Upper lobe of left lung (tissue), 6 donors: ENCODE data around the gene GNAI2. TPM values are rescaled to one million over a fixed set of nuclear protein-coding genes. Genes with fewer than 3 reads are reported as not detected.

Source experiments
- ATAC-seq, 2 donors: fragments of 200-7000 bp; cut with Tn5 transposase; one replicate each; pipeline ENCODE4 v1.9.1; 2022; ENCODE audit warnings: mild to moderate bottlenecking in 2 of 2, moderate library complexity in 2 of 2; ENCODE audit not compliant: low FRiP score in 2 of 2
- DNase-seq, 2 donors: peaks; one replicate each; pipeline ENCODE4 v3.0.0-alpha.2; 2019 to 2020
- H3K27ac ChIP-seq, 4 donors: fragments of 200-600 bp; sonication (generic); one replicate each; pipeline ENCODE4 v1.5.1; 2016 to 2019
- H3K27me3 ChIP-seq, 4 donors: fragments of 200-600 bp; sonication (generic); one replicate each; pipeline ENCODE4 v1.5.1; 2017 to 2019
- H3K36me3 ChIP-seq, 4 donors: fragments of 200-600 bp; sonication (generic); one replicate each; pipeline ENCODE4 v1.5.1; 2016 to 2019
- H3K4me1 ChIP-seq, 4 donors: fragments of 200-600 bp; sonication (generic); one replicate each; pipeline ENCODE4 v1.5.1; 2018 to 2019
- H3K4me3 ChIP-seq, 4 donors: fragments of 200-600 bp; sonication (generic); one replicate each; pipeline ENCODE4 v1.5.1; 2017 to 2019; ENCODE audit warnings: mild to moderate bottlenecking in 2 of 4, moderate library complexity in 1 of 4
- H3K9me3 ChIP-seq, 4 donors: fragments of 200-600 bp; sonication (generic); one replicate each; pipeline ENCODE4 v1.5.1; 2018 to 2019
- EP300 ChIP-seq, 4 donors: sonication (generic); formaldehyde crosslinking; IDR thresholded peaks; one replicate each; pipeline ENCODE4 v1.5.1; 2017; ENCODE audit warnings: antibody characterized with exemption in 4 of 4, control low read depth in 2 of 4
- POLR2A ChIP-seq, 4 donors: fragments of 450-650 bp; IDR thresholded peaks; one replicate each; pipeline ENCODE4 v1.5.1; 2016 to 2017; ENCODE audit warnings: antibody characterized with exemption in 4 of 4, mild to moderate bottlenecking in 2 of 4
- POLR2AphosphoS5 ChIP-seq, 2 donors: sonication (generic); formaldehyde crosslinking; IDR thresholded peaks; one replicate each; pipeline ENCODE4 v1.5.1; 2017; ENCODE audit warnings: antibody characterized with exemption in 2 of 2
- WGBS, 2 donors: methylation state at CpG; one replicate each; pipeline ENCODE4 v1.1.5; 2017 to 2018; 5-methylcytosine and 5-hydroxymethylcytosine counted together
- total RNA-seq, 6 donors: library from RNA; depleted of rRNA in 4 of 6; stranded (reverse); fragments of >200 nt in 4 of 6; gene quantifications; one replicate each; pipeline versions ENCODE4 v1.1.0 to v1.2.1, GENCODE V29; 2016 to 2021
- TF ChIP-seq, protein P1 (sequence below), 6 experiments: fragments of 450-650 bp in 4 of 6; fragments of 200-600 bp in 2 of 6; sonication (generic) in 2 of 6; IDR thresholded peaks; one replicate each; pipeline ENCODE4 v1.5.1; 2016 to 2019; ENCODE audit warnings: antibody characterized with exemption in 6 of 6
- donor health status: DM: no; HTN: no; CAD: no; lungs with moderate emphysema.
- donor health status: DM: no; HTN: yes; CAD: no; lungs with severe emphysema.

Gene GNAI2
- total RNA-seq, 6 donors from 2014 or later: 191 to 440 (median 295) TPM

DNA sequence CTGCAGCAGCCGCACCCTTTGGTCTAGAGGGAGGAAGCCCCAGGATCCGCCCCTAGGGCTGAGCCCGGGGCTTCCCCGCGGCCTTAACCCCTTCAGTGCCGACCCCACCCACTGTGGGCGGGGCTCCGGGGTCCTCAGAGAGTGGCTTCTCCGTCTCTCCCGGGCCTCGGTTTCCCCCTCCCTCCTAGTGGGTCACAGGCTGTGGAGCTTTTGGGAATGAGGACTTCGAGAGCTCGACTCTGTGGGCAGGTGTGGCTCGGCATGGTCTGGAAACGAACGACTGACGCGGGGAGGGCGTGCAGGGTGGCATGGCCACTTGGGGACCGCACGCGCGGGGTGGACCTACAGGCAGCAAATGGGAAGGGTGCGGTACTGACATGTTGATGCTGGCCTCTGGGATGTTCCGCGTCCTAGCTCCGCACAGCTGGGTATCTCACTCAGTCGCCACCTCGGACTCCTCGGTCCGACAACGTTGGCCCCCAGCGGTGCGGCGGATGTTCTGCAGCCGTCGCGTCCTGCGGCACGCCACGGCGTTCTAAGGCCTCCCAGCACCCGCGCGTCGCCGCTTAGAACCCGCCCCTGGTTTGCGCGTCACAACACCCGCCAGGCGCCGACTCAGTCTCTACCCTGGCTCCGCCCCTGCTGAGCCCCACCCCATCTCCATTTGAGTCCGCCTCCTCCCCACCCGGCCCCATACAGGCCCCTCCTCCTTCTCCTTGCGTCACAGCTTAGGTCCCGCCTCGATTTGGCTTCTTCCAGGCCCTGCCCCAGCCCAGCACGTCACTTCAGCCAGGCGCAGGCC lies 63.0 kb downstream of the GNAI2 start, which contains the start of the genes HYAL3 and NAA80:
HYAL3 (minus strand) TSS at position 570 of the 802 bp plus-strand sequence. CDS start 3,803 bp downstream, outside the sequence.
NAA80 (minus strand) TSS at position 570 of the 802 bp plus-strand sequence. CDS start 1,942 bp downstream, outside the sequence.
- Histone ChIP-seq H3K4me3 (peak within 1 kb of the TSS; percentile 44 to 86 (median 60)), H3K4me1 (peaks cover 41 to 55% (median 52%) of the 10 kb centered on the region in 4 donors), H3K27ac (peak within 1 kb of the TSS; percentile 85 to 94 (median 92)), H3K9me3 (no peaks in the 10 kb centered on the region), H3K27me3 (no peaks in the 10 kb centered on the region), H3K36me3 (peaks cover 0 to 13% (median 2%) of the 10 kb centered on the region in 4 donors)
- DNase-seq: peak; percentile 98 to 100
- WGBS, 2 donors: 1% methylated on average over 22 to 61 of the region's 61 CpGs
- peak; percentile 94 to 97 for ATAC-seq
- TF ChIP-seq POLR2AphosphoS5 (IDR thresholded peaks at IDR 0.05): peak; percentile 86 to 93
- TF ChIP-seq, protein P1, sequence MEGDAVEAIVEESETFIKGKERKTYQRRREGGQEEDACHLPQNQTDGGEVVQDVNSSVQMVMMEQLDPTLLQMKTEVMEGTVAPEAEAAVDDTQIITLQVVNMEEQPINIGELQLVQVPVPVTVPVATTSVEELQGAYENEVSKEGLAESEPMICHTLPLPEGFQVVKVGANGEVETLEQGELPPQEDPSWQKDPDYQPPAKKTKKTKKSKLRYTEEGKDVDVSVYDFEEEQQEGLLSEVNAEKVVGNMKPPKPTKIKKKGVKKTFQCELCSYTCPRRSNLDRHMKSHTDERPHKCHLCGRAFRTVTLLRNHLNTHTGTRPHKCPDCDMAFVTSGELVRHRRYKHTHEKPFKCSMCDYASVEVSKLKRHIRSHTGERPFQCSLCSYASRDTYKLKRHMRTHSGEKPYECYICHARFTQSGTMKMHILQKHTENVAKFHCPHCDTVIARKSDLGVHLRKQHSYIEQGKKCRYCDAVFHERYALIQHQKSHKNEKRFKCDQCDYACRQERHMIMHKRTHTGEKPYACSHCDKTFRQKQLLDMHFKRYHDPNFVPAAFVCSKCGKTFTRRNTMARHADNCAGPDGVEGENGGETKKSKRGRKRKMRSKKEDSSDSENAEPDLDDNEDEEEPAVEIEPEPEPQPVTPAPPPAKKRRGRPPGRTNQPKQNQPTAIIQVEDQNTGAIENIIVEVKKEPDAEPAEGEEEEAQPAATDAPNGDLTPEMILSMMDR (IDR thresholded peaks at IDR 0.05): peak; percentile 35 to 90 (median 76)
- no peak for TF ChIP-seq EP300 (IDR thresholded peaks at IDR 0.05)
- TF ChIP-seq POLR2A (IDR thresholded peaks at IDR 0.05): peak in 3 of 4 donors; percentile 61 to 96 (median 95)

DNA sequence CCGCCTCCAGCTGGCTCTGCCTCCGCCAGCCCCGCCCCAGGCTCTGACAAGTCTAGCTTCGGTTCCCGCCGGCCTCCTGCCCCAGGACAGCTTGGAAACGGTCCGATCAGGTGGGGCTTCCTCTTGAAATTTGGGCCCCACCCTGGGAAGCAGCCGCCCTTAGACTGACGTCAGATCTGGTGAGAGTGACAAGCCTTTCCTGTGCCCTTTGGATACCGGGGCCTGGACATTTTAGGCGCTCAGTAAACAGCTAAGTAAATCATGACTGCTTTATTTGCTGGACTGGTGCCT lies 63.6 kb downstream of the GNAI2 start:
- peaks cover 41 to 55% (median 52%) of the 10 kb centered on the region in 4 donors for H3K4me1 ChIP-seq
- TF ChIP-seq POLR2A (IDR thresholded peaks at IDR 0.05): no peak
- TF ChIP-seq, protein P1 (IDR thresholded peaks at IDR 0.05): no peak
- TF ChIP-seq POLR2AphosphoS5 (IDR thresholded peaks at IDR 0.05): peak; percentile 32 to 60
- peak in 3 of 4 donors; percentile 28 to 91 (median 86) for TF ChIP-seq EP300 (IDR thresholded peaks at IDR 0.05)
- DNase-seq (no peak), ATAC-seq (no peak)
- peak overlapping the region in 3 of 4 donors; percentile 55 to 86 (median 64) for H3K4me3 ChIP-seq
- H3K36me3 ChIP-seq: peaks cover 0 to 13% (median 2%) of the 10 kb centered on the region in 4 donors
- H3K27me3 ChIP-seq: no peaks in the 10 kb centered on the region
- H3K27ac ChIP-seq: peak overlapping the region; percentile 85 to 93 (median 92)
- H3K9me3 ChIP-seq: no peaks in the 10 kb centered on the region
- WGBS, 2 donors: 3% methylated on average over 12 of the region's 12 CpGs; no CpG with 5 or more reads in 1 of the 2 donors

DNA sequence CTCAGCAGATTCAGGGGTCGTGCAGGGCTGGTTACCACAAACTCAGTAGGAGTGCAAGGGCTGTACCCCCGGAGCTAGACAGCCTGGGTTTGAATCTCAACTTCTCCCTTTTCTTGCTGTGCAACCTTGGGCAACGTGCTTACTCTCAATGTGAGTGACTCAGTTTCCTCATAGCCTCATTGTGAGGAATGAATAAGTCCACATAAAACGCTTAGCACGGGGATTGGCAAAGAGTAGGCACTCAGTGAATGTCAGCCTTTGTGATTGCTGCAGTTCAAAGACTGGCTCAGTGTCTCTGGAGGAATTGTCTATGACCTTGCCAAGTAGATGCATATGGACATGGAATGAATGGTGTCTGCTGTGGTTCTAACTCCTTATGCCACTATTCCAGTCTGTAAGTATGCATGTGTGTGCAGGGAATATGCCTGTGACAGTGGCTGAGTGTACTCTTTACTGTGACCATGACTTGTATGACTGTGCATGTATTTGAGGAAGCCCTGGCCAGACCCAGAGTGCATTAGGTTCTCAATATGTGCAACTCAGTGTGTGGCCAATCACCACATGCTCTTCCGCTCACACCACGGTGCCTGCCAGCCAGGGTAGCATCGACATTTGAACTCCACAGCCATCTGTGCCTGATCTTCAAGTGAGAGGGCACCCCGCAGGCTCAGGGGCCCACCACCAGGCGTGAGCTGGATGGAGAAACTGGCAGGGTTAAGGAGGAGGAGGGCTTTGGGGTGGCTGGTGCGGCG lies 64.1 kb downstream of the GNAI2 start:
- H3K4me3 ChIP-seq: peak overlapping the region in 3 of 4 donors; percentile 55 to 86 (median 64)
- no peaks in the 10 kb centered on the region for H3K27me3 ChIP-seq
- WGBS, 2 donors: 44 to 49% methylated on average over 11 to 12 of the region's 12 CpGs
- ATAC-seq (peak; percentile 3 to 34), DNase-seq (peak in 1 of 2 donors; percentile 75)
- TF ChIP-seq POLR2AphosphoS5 (IDR thresholded peaks at IDR 0.05) (no peak), EP300 (IDR thresholded peaks at IDR 0.05) (no peak), POLR2A (IDR thresholded peaks at IDR 0.05) (no peak)
- TF ChIP-seq, protein P1 (IDR thresholded peaks at IDR 0.05): peak in 2 of 6 experiments; percentile 2 to 8
- peaks cover 41 to 55% (median 52%) of the 10 kb centered on the region in 4 donors for H3K4me1 ChIP-seq
- no peaks in the 10 kb centered on the region for H3K9me3 ChIP-seq
- peaks cover 0 to 13% (median 2%) of the 10 kb centered on the region in 4 donors for H3K36me3 ChIP-seq
- peak overlapping the region; percentile 85 to 93 (median 92) for H3K27ac ChIP-seq

DNA sequence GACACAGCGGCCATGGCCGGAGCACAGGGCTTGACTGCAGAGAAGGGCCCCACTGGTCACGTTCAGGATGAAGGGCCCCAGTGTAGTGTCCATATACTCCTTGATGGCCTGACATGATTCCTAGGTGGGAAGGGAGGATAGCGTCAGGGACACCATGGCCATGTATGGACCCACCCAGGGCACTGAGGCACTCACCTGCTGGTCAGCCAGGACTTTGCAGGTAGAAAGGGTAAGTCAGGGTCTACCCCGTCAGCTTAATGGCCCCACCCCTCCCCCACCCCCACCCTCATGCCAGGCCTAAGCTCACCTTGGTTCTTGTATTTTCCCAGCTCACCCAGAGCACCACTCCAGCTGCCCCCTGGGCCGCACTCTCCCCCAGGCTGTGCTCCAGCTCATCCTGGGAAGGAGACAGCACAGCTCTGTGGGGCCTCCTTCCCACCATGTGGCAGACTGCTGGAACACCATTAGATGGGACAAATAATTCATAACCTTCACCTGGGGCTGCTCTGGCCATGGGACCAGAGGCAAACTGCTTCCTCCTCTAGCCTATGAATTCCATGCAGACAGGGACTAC lies 64.8 kb downstream of the GNAI2 start:
- DNase-seq: no peak
- Histone ChIP-seq H3K27me3 (no peaks in the 10 kb centered on the region), H3K4me3 (peak overlapping the region in 1 of 4 donors; percentile 86), H3K9me3 (no peaks in the 10 kb centered on the region), H3K4me1 (peaks cover 41 to 55% (median 52%) of the 10 kb centered on the region in 4 donors), H3K27ac (peak overlapping the region; percentile 85 to 93 (median 92)), H3K36me3 (peaks cover 0 to 13% (median 2%) of the 10 kb centered on the region in 4 donors)
- WGBS, 2 donors: 82 to 89% methylated on average over 4 to 6 of the region's 6 CpGs
- no peak for TF ChIP-seq EP300 (IDR thresholded peaks at IDR 0.05)
- no peak for TF ChIP-seq POLR2A (IDR thresholded peaks at IDR 0.05)
- TF ChIP-seq, protein P1 (IDR thresholded peaks at IDR 0.05): no peak
- TF ChIP-seq POLR2AphosphoS5 (IDR thresholded peaks at IDR 0.05): no peak
- ATAC-seq: no peak
